ENCODE measurements around the gene SV2C.
"Not testable (repeated sequence)": the region's sequence is repeated elsewhere in the genome, so short reads cannot be mapped to it uniquely, and the experiment has no call there.

Gene SV2C

DNA sequence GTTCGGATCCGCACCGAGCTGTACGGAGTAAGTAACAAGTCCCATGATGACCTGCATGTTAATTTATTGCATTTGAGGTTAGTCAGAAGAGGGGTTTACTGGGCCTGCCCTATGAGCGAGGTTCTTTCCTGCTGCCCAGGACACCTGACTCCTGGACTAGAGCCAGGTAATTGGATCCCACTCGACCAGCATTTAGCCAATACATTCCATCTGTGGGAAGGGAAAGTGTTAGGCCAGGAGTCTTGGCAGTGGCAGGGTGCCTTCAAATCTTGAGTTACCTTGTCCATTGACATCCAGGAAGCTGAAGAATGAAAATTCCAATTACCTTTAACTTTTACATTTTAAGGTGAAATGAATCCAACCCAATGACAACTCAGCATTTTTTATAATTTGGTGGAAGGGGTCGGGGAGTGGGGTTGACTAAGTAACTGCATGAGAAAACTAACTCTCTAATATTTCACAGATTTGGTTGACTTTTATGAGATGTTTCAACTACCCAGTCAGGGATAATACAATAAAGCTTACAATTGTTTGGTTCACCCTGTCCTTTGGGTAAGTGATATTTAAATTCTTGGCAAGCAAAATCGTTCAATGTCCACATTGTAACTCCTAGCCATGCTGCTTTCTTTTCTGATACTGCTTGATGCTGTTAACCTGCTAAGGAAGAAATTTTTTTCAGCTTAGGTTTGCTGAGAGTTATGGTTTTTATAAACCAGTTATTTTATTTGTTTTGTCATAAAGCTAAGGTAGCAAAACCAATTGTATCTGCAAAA lies 208.3 kb downstream of the SV2C start:
- no peak overlapping the region for H3K4me3 ChIP-seq (replicated peaks in 1 of 2; ENCODE audit: low read depth in 2 of 2, low read length in 2 of 2)
- DNase-seq (ENCODE audit: low read depth in 2 of 2), result no peak
- TF ChIP-seq, protein P1, sequence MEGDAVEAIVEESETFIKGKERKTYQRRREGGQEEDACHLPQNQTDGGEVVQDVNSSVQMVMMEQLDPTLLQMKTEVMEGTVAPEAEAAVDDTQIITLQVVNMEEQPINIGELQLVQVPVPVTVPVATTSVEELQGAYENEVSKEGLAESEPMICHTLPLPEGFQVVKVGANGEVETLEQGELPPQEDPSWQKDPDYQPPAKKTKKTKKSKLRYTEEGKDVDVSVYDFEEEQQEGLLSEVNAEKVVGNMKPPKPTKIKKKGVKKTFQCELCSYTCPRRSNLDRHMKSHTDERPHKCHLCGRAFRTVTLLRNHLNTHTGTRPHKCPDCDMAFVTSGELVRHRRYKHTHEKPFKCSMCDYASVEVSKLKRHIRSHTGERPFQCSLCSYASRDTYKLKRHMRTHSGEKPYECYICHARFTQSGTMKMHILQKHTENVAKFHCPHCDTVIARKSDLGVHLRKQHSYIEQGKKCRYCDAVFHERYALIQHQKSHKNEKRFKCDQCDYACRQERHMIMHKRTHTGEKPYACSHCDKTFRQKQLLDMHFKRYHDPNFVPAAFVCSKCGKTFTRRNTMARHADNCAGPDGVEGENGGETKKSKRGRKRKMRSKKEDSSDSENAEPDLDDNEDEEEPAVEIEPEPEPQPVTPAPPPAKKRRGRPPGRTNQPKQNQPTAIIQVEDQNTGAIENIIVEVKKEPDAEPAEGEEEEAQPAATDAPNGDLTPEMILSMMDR (IDR thresholded peaks at IDR 0.05; ENCODE audit: low read depth, low read length), result no peak

DNA sequence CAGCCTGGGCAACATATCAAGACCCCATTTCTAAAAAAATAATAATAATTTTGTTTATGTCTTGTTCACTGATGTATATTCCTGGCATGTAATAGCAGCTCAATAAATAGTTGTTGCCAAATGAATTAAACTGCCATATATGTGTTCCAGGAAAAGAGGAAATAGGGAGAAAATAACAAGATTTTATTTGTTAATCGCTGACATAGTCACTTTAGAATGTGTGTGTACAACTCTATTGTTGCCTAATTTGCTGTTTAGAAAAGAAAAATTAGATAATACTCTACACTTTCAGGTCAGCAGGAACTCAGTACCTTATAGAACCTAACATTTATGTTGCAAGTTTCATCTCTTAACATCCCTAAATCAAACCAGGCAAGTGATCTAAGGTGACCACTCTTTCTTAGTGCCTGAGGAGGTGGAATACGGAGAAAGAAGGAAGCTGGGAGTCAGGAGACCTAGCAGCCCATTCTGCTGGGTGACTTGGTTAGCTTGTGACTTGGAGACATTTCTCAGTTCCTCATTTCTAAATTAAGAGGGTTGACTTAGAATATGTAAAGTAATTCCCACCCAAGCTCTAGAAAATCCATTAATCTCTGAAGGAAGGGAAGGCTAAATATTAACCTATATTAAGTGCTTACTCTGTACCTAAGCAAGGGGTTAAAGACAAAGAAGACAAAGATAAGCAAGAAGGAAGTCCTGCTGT lies 209.6 kb downstream of the SV2C start:
- DNase-seq (ENCODE audit: low read depth in 2 of 2), result no peak
- H3K4me3 ChIP-seq (replicated peaks in 1 of 2; ENCODE audit: low read depth in 2 of 2, low read length in 2 of 2), result no peak overlapping the region
- TF ChIP-seq, protein P1 (IDR thresholded peaks at IDR 0.05; ENCODE audit: low read depth, low read length), result no peak

DNA sequence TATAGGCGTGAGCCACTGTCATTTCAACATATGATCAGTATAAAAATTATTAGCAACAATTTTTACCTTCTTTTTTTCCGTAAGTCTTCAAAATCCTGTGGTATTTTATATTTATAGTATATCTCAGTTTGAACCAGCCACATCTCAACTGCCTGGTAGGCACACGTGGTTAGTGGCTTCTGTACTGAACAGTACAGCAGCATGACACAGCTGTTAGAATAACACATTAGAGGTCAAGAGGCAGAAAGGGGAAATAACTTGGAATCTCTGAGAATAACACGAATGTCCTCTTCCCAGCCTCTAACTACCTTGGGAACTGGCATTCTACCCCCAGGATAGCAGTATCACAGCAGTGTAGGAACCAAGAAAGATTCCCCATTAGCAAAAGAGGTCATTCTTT lies 211.4 kb downstream of the SV2C start:
- TF ChIP-seq, protein P1 (IDR thresholded peaks at IDR 0.05; ENCODE audit: low read depth, low read length), result no peak
- DNase-seq (ENCODE audit: low read depth in 2 of 2), result no peak
- H3K4me3 ChIP-seq (replicated peaks in 1 of 2; ENCODE audit: low read depth in 2 of 2, low read length in 2 of 2), result no peak overlapping the region

DNA sequence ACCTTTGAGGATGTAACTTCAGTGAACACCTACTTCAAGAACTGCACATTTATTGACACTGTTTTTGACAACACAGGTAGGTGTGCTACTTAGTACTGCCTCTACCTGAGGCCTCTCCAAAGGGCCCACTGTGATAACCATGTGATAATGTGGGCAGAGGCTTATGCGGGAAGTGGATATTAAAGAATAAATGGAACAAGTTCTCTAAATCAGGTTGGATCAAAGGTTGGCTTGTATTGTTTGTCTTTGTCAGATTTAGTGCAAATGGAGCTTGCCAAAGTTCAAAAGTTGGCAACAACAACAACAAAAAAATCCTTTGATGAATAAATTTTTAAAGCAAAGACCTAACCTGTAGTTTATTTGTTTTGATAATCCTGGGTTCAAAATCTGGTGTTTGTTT lies 215.7 kb downstream of the SV2C start:
- DNase-seq (ENCODE audit: low read depth in 2 of 2), result no peak
- H3K4me3 ChIP-seq (replicated peaks in 1 of 2; ENCODE audit: low read depth in 2 of 2, low read length in 2 of 2), result no peak overlapping the region
- TF ChIP-seq, protein P1 (IDR thresholded peaks at IDR 0.05; ENCODE audit: low read depth, low read length), result no peak

DNA sequence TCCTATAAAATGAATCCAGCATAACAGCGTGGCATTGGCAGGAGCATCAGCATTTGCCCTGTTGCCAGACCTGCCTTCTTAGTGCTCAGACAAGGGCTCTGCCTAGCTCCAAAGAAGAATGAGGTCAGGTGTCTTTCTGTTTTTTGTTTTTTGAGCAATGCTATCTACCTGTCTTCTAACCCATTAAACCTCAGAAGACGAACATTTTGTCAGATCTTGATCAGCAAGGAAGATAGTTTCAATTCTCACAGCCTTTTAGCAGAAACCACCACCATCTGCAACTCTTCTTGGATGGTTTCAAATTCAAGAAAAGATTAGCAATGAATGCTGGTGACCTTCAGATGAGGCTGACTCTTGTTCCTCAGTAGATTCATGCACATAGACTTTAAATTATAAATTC lies 216.4 kb downstream of the SV2C start:
- no peak for DNase-seq (ENCODE audit: low read depth in 2 of 2)
- H3K4me3 ChIP-seq (replicated peaks in 1 of 2; ENCODE audit: low read depth in 2 of 2, low read length in 2 of 2), result no peak overlapping the region
- TF ChIP-seq, protein P1 (IDR thresholded peaks at IDR 0.05; ENCODE audit: low read depth, low read length), result no peak

DNA sequence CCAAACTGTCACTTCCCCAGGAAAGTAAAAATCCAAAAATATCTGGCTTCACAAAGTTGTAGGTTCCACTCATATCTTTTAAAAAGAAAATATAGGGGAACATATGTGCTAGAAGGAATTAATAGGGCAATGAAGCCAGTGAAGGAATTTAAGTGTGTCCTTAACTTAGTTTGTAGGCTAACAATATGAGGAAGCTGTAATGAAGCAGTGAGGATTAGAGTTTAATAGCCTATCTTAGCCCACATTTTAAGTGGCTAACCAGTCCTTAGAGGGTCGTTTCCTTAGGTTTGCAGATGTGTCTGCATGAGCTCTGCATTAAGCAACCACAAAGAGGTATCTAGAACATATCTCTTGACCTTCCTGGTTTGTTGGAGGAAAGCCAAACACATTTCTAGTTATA lies 218.7 kb downstream of the SV2C start:
- H3K4me3 ChIP-seq (replicated peaks in 1 of 2; ENCODE audit: low read depth in 2 of 2, low read length in 2 of 2); DNase-seq (ENCODE audit: low read depth in 2 of 2): not testable (repeated sequence)

DNA sequence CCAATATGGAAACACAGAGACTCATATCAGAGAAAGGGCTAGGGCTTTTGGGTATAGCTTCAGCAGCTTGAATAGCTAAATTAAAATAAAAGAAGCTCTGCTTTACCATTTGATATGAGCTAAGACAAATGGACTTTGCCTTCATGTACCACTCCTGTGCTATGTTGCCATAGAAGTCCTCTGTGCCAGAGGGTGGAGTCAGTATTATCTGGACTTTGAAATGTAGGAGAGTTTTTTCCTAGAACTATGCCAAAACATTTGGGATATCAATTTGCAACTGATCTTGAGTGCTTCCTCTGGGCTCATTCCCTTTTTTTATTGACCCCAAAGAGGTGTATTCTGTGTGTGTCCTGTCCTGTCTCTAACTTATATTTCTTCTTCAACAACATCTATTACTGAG lies 219.5 kb downstream of the SV2C start:
- H3K4me3 ChIP-seq (replicated peaks in 1 of 2; ENCODE audit: low read depth in 2 of 2, low read length in 2 of 2); DNase-seq (ENCODE audit: low read depth in 2 of 2): not testable (repeated sequence)

Data from cardiac fibroblast (primary cell).